Liver (tissue), 3 donors: ENCODE data around the gene GPD1L.

ENCODE experiments used
- CTCF ChIP-seq: fragments of 150-350 bp; IDR thresholded peaks from 2 replicates; pipeline ENCODE4 v1.5.1; 2017; ENCODE audit warnings: improper control_type of control experiment, low read depth, low read length; ENCODE audit not compliant: missing input control
- GABPA ChIP-seq, 2 donors: IDR thresholded peaks in 1 of 2; conservative IDR thresholded peaks in 1 of 2; 2 replicates each; pipeline ENCODE4 v1.6.1; 2016; ENCODE audit warnings: antibody characterized with exemption in 2 of 2, mild to moderate bottlenecking in 1 of 2, moderate library complexity in 1 of 2
- JUND ChIP-seq, 2 donors: IDR thresholded peaks; 2 replicates each; pipeline ENCODE4 v1.6.1; 2016; ENCODE audit warnings: antibody characterized with exemption in 2 of 2
- MAX ChIP-seq: IDR thresholded peaks from 2 replicates; pipeline ENCODE4 v1.6.1; 2016; ENCODE audit warnings: antibody characterized with exemption
- NR2F2 ChIP-seq: IDR thresholded peaks from 2 replicates; pipeline ENCODE4 v1.6.1; 2016; ENCODE audit warnings: antibody characterized with exemption
- RAD21 ChIP-seq, 2 donors: IDR thresholded peaks; 2 replicates each; pipeline ENCODE4 v1.6.1; 2016; ENCODE audit warnings: antibody characterized with exemption in 2 of 2, mild to moderate bottlenecking in 2 of 2
- TAF1 ChIP-seq: conservative IDR thresholded peaks from 2 replicates; pipeline ENCODE4 v1.6.1; 2016; ENCODE audit warnings: antibody characterized with exemption, mild to moderate bottlenecking
- ZBTB33 ChIP-seq: IDR thresholded peaks from 2 replicates; pipeline ENCODE4 v1.6.1; 2016; ENCODE audit warnings: antibody characterized with exemption
- donor health status: healthy.
- donor health status: healthy.

DNA sequence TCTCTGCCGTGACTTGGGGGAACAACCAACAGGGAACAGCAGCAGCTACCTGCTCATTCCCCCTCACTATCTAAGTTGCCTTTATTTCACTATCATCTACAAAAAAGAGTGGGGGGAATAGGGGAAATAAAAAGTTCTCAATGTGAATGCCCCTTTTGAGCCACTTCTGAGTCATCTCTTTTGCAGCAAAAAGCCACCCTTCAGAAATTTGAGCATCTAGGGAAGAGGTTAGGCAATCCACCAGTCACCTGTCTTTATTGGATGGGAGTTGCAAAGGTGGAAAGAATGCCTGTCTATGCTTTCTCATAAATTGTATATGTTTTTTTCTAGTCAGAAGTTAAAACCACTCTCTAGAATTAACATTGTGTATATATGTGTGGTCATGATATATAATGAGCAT is 41.1 kb downstream of the GPD1L start:
- TF ChIP-seq CTCF (no peak), GABPA (IDR thresholded peaks at IDR 0.05 in 1 of 2, conservative IDR thresholded peaks at IDR 0.05 in 1 of 2) (no peak), ZBTB33 (no peak), MAX (no peak), TAF1 (no peak), RAD21 (IDR thresholded peaks at IDR 0.05) (no peak), JUND (IDR thresholded peaks at IDR 0.05) (no peak), NR2F2 (no peak)
